ENCODE results near the gene RORC.

RORC gene

DNA sequence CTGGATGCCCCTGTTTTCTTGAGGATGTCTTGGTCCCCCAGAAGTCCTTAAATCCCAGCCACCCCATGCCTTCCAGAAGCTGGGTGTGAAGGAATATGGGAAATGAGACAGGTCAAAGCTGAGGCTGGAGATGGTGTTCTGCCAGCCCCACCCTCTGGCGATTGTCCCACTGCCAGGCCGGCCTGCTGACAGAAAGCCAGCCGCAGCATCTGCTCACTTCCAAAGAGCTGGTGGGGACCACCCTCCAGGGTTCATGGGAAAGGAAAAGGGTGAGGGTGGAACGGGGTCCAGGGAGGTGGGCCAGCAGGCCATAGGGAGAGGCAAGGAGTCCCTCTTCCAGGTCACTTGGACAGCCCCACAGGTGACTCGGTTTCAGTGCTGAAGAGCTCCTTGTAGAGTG, 24.5 kb downstream of the RORC start:
- TF ChIP-seq EZH2phosphoT487 (IDR thresholded peaks at IDR 0.05; ENCODE audit: low read length), result no peak
- TF ChIP-seq, protein P1, sequence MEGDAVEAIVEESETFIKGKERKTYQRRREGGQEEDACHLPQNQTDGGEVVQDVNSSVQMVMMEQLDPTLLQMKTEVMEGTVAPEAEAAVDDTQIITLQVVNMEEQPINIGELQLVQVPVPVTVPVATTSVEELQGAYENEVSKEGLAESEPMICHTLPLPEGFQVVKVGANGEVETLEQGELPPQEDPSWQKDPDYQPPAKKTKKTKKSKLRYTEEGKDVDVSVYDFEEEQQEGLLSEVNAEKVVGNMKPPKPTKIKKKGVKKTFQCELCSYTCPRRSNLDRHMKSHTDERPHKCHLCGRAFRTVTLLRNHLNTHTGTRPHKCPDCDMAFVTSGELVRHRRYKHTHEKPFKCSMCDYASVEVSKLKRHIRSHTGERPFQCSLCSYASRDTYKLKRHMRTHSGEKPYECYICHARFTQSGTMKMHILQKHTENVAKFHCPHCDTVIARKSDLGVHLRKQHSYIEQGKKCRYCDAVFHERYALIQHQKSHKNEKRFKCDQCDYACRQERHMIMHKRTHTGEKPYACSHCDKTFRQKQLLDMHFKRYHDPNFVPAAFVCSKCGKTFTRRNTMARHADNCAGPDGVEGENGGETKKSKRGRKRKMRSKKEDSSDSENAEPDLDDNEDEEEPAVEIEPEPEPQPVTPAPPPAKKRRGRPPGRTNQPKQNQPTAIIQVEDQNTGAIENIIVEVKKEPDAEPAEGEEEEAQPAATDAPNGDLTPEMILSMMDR (IDR thresholded peaks at IDR 0.05; ENCODE audit: low read length), result no peak
- no peak for TF ChIP-seq EZH2 (optimal IDR thresholded peaks at IDR 0.05; ENCODE audit: low read depth, low read length)

DNA sequence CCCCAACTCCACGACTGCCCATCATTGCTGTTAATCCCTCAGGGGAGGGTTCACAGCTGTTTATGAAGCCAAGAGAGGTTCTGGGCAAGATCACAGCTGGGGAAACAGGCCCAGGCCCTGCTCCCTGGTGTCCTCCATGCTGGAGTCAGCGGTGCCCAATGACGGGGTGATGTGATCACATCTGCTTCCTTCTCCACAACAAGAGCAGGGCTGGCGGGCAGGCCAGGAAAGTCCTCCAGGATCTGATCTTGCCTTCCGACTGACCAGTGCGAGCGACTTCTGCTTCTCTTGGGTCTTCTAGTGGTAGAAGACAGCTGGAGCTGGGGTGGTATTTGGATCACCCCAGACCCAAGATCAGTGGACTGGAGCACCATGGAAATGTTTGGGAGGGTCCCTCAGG, 25.4 kb downstream of the RORC start:
- DNase-seq, result no peak
- no peaks in the 10 kb centered on the region for H3K9me2 ChIP-seq (replicated peaks; ENCODE audit: insufficient read depth, low read length)
- no peaks in the 10 kb centered on the region; the same call in 1 of the 2 replicates for H3K27me3 ChIP-seq (replicated peaks; ENCODE audit: insufficient read depth, low read length)
- H3K27ac ChIP-seq (ENCODE audit: low read length), result no peak overlapping the region
- no peaks in the 10 kb centered on the region for H4K20me1 ChIP-seq (ENCODE audit: insufficient read depth, low read length)
- H3K9me3 ChIP-seq (replicated peaks; ENCODE audit: insufficient read depth, low read length), result no peaks in the 10 kb centered on the region
- H3K4me3 ChIP-seq (ENCODE audit: low read length), result no peak overlapping the region
- no peaks in the 10 kb centered on the region for H3K79me2 ChIP-seq (ENCODE audit: low read length)
- H3K4me2 ChIP-seq (ENCODE audit: low read depth, low read length), result no peak overlapping the region
- no peak overlapping the region for H3K9ac ChIP-seq (ENCODE audit: low read length)
- H3K4me1 ChIP-seq (ENCODE audit: low read length), result no peaks in the 10 kb centered on the region
- H2AFZ ChIP-seq (ENCODE audit: low read length), result no peak overlapping the region
- no peak for TF ChIP-seq EZH2phosphoT487 (IDR thresholded peaks at IDR 0.05; ENCODE audit: low read length)
- TF ChIP-seq, protein P1 (IDR thresholded peaks at IDR 0.05; ENCODE audit: low read length), result no peak
- no peak for TF ChIP-seq EZH2 (optimal IDR thresholded peaks at IDR 0.05; ENCODE audit: low read depth, low read length)
- no peaks in the 10 kb centered on the region for H3K36me3 ChIP-seq (replicated peaks; ENCODE audit: insufficient read depth, low read length)
- H3F3A ChIP-seq (ENCODE audit: insufficient read depth, low read length), result no peaks in the 10 kb centered on the region

More for the DNA sequence above, 24.5 kb downstream of the RORC start:
- Histone ChIP-seq H3F3A (ENCODE audit: insufficient read depth, low read length) (no peaks in the 10 kb centered on the region), H3K27ac (ENCODE audit: low read length) (no peak overlapping the region), H3K36me3 (replicated peaks; ENCODE audit: insufficient read depth, low read length) (no peaks in the 10 kb centered on the region), H3K27me3 (replicated peaks; ENCODE audit: insufficient read depth, low read length) (no peaks in the 10 kb centered on the region; the same call in 1 of the 2 replicates), H3K4me3 (ENCODE audit: low read length) (no peak overlapping the region), H3K9ac (ENCODE audit: low read length) (no peak overlapping the region), H3K4me2 (ENCODE audit: low read depth, low read length) (no peak overlapping the region), H3K4me1 (ENCODE audit: low read length) (no peaks in the 10 kb centered on the region), H4K20me1 (ENCODE audit: insufficient read depth, low read length) (no peaks in the 10 kb centered on the region), H3K79me2 (ENCODE audit: low read length) (no peaks in the 10 kb centered on the region), H3K9me2 (replicated peaks; ENCODE audit: insufficient read depth, low read length) (no peaks in the 10 kb centered on the region), H3K9me3 (replicated peaks; ENCODE audit: insufficient read depth, low read length) (no peaks in the 10 kb centered on the region), H2AFZ (ENCODE audit: low read length) (no peak overlapping the region)
- DNase-seq, result no peak

DNA sequence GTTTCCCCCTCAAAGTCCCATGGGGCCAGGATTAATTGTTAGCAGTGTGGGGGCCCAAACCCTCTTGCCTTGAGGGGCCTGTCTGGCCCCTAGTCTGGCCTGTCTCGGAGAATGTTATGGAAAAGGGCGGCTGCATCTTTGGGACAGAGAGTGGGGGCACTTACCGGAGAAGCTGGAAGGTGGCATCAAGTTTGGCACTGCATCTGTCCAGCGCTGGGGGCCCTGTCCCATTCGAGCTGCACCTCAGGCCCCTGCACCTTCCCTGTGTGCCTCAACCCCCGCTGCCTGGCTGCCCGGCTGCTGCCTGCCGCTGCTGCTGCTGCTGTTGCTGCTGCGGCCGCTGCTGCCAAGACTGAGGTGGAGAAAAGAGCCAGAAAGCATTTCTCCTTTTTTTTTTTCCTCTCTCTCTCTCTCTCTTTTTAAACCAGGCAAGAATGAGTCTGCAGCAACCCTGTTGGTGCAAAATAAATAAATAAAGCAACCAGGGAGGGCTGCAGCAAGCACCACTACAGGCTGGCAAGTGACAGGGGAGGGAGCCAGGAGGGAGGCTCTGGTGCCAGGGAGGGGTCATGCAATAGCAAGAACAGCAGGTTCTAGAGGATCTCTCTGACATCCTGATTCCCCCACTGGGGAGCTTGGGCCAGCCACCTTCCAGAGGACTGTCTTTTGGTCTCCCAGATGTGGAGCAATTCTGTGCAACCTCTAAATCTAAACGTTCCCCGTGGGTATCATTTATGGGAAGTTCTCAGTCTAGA, 26.4 kb downstream of the RORC start, which contains the start of gene LINGO4:
LINGO4 (minus strand) TSS at position 354 of the 755 bp plus-strand sequence. CDS start 2,715 bp downstream, outside the sequence.
- Histone ChIP-seq H3K4me1 (ENCODE audit: low read length) (no peaks in the 10 kb centered on the region), H2AFZ (ENCODE audit: low read length) (no peak within 1 kb of the TSS), H3K9me2 (replicated peaks; ENCODE audit: insufficient read depth, low read length) (no peaks in the 10 kb centered on the region), H3F3A (ENCODE audit: insufficient read depth, low read length) (no peaks in the 10 kb centered on the region), H3K27ac (ENCODE audit: low read length) (no peak within 1 kb of the TSS), H3K27me3 (replicated peaks; ENCODE audit: insufficient read depth, low read length) (no peaks in the 10 kb centered on the region; the same call in 1 of the 2 replicates), H3K79me2 (ENCODE audit: low read length) (no peaks in the 10 kb centered on the region), H4K20me1 (ENCODE audit: insufficient read depth, low read length) (no peaks in the 10 kb centered on the region), H3K4me3 (ENCODE audit: low read length) (no peak within 1 kb of the TSS), H3K9me3 (replicated peaks; ENCODE audit: insufficient read depth, low read length) (no peaks in the 10 kb centered on the region), H3K4me2 (ENCODE audit: low read depth, low read length) (no peak within 1 kb of the TSS), H3K9ac (ENCODE audit: low read length) (no peak within 1 kb of the TSS), H3K36me3 (replicated peaks; ENCODE audit: insufficient read depth, low read length) (no peaks in the 10 kb centered on the region)
- DNase-seq, result no peak
- TF ChIP-seq EZH2phosphoT487 (IDR thresholded peaks at IDR 0.05; ENCODE audit: low read length), result no peak
- TF ChIP-seq EZH2 (optimal IDR thresholded peaks at IDR 0.05; ENCODE audit: low read depth, low read length), result no peak
- TF ChIP-seq, protein P1 (IDR thresholded peaks at IDR 0.05; ENCODE audit: low read length), result no peak

Measured in MM.1S (cell line).